IPS-NIHi7 (cell line): ENCODE data around the gene FBP1.
"Not testable (repeated sequence)": the region's sequence is repeated elsewhere in the genome, so short reads cannot be mapped to it uniquely, and the experiment has no call there.

ENCODE experiments used
- DNase-seq: peaks from one replicate; pipeline ENCODE4 v3.0.0; 2012; ENCODE audit warnings: mixed read lengths; ENCODE audit errors: extremely low spot score

The FBP1 gene

DNA sequence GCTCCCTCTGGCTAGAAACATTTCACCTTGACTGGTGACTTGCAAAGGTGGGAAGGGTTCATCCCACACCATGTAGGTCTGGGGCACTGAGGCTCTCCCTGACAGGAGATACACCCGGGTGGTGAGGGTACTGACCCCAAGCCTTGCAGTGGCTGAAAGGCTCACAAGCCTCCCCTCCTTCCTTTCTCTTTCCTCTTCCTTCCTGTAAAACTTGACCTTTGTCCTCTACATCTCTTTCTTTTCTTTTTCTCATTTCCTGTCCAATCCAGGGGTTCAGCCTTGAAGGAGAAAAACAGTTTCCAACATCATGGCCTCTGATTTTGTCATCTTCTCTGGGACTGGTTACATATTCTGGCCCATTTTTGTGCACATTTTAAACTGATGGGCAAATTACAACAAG, 62.3 kb downstream of the FBP1 start:
- no peak for DNase-seq

DNA sequence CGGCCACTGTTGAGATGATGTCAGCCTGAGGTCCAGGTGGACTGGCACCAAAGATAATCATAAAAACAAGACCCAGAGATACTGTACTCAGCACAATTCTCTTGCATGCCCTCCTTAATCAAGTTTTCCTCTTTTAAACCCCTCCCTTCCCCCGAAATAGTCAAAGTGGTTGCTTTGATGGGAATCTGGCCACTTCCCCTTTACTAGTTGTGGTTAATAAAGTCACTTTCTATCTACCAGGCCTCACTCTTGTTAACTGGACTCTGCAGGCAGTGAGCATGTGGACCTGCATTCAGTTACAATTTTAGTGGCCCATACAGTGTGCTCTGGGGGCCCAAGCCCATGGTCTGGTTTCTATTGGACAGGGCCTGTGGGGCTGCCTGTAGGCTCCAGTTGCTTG, 63.2 kb downstream of the FBP1 start:
- no peak for DNase-seq

DNA sequence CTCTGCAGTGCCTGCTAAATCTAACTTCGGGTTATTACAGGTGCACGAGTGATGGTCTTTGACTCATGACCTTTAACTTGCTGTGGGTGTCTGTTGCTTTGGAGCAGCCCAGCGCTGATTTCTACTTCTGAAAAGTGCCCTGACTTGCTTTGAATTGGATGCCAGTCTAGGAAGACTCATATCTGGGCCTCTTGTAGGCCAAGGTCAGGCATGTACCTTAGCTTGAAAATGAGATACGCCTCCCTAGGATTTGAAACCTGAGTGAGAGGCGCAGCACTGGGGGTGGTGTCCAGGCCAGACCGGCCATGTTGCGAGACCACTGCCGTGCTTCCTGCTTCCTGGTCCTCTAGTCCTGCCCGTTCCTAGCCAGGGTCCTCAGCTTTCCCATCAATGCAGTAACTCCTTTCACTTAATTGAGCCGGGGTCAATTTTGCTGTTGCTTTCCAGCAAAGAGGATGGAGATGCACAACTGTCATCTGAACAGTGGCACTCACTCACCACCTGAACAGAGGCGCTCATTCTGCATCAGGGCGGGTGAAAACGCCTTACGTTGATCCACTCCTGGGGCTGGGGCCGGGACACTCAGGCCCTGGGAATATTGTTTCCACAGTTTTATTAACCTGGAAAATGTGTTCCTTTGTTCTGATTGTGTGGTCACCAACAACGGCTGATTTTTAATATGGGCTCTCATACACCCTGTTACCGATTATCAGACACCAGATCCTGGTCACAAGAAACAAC, 70.2 kb downstream of the FBP1 start:
- no peak for DNase-seq

DNA sequence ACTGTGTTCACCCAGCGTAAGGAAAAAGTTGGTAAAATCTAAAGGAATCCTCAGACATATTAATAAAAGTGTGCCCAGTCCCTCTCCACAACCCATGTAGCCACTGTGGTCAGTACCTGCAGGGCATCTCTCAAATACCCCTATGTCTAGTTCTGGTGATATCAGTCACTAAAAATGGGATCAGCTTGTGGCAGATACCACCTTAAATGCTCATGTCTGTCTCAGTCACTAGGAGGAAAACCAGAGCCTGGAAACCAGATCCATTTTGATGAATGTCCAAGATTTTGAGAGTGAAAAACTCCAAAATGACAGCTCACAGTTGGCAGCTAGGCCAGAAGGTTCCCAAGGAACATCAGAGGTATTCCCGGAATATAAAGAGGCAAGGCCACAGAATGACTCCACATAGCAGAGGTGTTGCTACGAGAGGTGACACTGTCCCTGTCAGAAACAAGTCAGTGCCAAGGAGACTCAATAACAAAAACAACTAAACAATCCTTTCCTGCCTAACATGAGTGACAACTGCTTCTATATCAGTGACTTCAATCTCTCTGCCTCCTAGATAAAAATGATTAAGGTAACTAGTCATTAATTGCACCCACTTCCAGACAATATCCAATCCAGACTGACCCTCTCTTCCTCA, 70.9 kb downstream of the FBP1 start:
- DNase-seq = no peak

DNA sequence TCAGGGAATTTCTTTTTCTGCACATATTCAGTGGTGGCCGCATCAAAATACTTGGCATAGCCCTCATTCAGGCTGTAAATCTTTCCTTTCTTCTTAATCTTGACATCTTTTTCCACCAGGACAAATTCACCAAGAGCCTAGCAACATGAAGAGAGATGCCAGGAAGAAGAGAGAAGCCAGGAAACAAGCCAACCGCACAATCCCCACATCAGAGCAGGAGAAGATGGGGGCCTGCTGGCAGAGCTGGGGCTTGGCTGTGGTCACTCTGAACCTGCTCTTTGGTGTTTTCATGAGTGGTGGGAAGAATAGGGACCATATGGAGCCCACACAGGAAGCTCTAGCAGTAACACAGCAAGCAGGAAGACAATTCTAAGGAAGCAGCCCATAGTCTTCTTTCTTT, 72.0 kb downstream of the FBP1 start:
- DNase-seq = no peak

DNA sequence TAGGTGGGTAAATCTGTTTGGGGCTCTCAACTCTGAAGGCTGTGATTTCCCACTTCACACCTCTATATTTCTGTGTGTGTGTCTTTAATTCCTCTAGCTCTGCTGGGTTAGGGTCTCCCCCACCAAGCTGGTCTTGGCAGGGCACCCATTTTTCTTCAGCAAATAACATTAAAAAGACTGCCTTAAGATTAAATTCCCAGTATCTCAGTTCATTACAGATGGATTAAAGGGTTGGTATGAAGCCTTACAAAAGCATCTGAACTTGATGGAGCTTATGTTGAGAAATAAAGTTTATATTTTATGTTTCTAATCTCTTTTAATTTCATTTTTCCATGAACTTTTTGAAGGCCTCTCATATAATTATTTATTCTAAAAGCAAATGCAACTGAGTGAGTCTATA, 72.8 kb downstream of the FBP1 start:
- no peak for DNase-seq

DNA sequence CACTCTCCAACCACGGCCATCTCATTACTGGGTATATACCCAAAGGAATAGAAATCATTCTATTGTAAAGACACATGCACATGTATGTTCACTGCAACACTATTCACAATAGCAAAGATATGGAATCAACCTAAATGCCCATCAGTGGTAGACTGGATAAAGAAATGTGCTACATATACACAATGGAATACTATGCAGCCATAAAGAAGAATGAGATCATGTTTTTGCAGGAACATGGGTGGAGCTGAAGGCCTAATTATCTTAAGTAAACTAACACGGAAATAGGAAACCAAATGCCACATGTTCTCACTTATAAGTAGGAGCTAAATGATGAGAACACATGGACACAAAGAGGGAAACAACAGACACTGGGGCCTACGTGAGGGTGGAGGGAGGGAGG, 75.0 kb downstream of the FBP1 start:
- not testable (repeated sequence) for DNase-seq

DNA sequence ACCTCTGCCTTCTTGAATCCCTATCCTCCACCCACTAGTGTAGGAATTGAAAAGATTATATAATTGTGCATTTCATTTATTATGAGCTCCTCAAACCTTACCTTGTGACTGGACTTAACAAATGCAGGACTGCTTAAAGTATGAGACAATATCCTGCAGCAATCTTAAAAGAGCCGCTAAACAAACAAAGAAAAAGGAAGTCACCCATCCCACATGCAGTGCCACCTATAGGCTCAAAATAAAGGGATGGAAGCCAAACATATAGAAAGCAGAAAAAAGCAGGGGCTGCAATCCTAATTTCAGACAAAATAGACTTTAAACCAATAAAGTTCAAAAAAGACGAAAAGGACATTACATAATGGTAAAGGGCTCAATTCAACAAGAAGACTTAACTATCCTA, 75.8 kb downstream of the FBP1 start:
- DNase-seq = no peak

DNA sequence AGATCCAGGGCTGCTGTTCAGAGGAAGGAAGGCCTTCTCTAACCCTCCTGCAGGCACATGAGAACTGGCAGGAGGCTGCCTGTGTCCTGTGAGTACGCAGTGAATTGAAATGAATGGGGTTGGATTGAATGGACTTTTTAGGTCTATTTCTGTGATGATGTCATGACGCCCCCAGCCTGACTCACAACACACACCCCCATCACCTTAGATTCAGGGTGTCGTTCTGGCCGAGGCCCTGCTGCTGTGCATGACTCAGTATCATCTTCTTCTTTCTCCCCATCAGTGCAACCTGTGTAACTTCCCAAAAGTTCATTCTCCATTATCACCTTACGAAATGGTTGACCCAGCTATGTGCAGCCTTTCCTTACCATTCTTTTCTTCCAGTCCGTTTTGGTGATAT, 79.1 kb downstream of the FBP1 start:
- no peak for DNase-seq

DNA sequence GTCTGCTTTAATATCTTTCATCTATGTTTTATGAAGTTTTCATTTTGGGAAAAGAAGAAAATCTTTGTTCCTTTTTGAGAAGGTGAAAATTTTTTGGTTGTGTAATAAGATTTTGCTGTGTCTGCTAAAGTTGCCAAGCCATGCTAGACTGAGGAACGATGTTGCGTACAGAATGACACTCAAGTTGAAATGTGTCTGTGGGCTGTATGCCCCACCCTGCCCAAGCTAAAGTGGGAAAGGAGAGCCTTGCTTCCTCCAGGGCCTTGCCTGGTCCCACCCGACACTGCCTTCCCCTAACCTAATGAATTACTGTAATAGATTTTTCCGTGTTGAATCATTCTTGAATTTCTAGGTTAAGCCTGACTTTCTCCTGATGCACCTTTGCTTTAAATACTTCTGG, 81.9 kb downstream of the FBP1 start:
- no peak for DNase-seq

DNA sequence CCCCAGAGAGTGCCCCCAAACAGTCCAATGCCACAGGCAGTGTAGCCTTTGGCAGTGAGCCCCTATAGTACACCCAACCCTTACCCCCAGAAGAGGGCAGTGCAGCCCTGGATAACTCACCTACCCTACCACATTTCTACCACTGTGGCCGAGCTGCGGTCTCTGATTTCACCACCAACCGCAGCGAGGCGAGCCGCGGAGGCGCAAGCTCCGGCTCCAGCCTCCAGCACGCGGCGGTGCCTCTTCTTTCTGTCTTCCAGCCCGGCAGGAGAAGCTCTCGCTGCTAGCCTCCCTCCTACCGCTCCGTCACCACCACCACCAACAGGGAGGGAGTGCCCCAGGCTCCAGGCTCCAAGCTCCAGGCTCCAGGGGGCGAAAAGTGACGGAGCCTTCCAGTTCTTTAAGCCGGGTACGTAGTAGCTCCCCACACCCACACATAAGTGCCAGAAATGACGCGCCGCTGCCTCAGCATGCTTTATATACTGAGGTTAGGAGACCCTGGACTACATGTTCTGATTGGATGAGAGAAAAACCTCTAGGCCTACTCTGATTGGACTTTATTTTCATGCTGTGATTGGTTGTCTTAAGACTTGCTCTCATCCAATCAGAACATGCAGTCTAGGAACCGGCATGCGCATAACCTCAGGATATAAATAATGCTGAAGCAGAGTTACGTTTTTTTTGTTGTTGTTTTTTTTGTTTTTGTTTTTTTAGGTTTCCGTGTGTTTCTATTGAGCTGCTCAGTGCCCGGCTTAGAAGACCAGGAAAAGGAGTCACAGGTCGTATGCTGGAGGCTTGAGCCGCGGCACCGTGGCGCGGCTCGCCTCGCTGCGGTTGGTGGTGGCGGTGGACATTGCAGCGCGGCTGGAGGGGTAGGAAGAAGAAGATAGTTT, 84.6 kb downstream of the FBP1 start, which contains the start of gene PCAT7:
Gene PCAT7 (plus strand): TSS at position 645 of the 893 bp plus-strand sequence.
- DNase-seq = peak; percentile 76

DNA sequence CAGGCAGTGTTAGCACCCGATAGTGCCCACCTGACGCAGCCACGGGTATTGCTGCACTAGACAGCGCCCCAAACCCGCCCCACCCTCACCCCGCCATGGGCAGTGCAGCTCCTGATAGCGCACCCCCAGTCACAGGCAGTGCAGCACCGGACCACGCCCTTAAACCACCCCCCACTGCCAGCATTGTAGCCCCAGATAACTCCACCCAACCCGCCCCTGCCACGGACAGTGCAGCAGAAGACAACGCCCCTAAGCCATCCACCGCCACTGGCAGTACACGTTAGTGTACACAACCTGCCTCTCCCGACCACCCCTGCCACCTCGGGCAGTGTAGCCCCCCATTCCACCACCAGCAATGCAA, 85.3 kb downstream of the FBP1 start:
- no peak for DNase-seq
